Kidney epithelial cell (primary cell): Measurements from ENCODE around the gene SLC16A10. TPM values are rescaled to one million over a fixed set of nuclear protein-coding genes. Genes with fewer than 3 reads are reported as not detected.
A peak's percentile ranks its signal among the peaks of the same experiment; 100 is the strongest.

Source experiments
- DNase-seq: peaks from one replicate; pipeline ENCODE4 v3.0.0-alpha.2; 2010; ENCODE audit warnings: low read depth
- H3K27me3 ChIP-seq: 2 replicates; pipeline ENCODE4 v1.6.0; 2011; ENCODE audit warnings: low read length; ENCODE audit not compliant: control insufficient read depth, insufficient read depth
- H3K36me3 ChIP-seq: 2 replicates; pipeline ENCODE4 v1.5.1; 2011; ENCODE audit warnings: low read length; ENCODE audit not compliant: control insufficient read depth, insufficient read depth
- H3K4me3 ChIP-seq: 2 replicates; pipeline ENCODE4 v1.5.1; 2011; ENCODE audit warnings: low read depth, mild to moderate bottlenecking, control low read depth, low read length
- CTCF ChIP-seq: IDR thresholded peaks from 2 replicates; pipeline ENCODE4 v1.5.1; 2011; ENCODE audit warnings: mild to moderate bottlenecking, moderate library complexity, low read length, control low read depth, inconsistent platforms; ENCODE audit not compliant: insufficient read depth, poor library complexity, severe bottlenecking
- total RNA-seq: library from RNA; depleted of rRNA; stranded (reverse); fragments of >200 nt; gene quantifications from 2 replicates; pipeline ENCODE4 v1.2.3, GENCODE V29; 2015

Gene SLC16A10
- total RNA-seq, 1 donor from 2014 or later, result 1.0 TPM

DNA sequence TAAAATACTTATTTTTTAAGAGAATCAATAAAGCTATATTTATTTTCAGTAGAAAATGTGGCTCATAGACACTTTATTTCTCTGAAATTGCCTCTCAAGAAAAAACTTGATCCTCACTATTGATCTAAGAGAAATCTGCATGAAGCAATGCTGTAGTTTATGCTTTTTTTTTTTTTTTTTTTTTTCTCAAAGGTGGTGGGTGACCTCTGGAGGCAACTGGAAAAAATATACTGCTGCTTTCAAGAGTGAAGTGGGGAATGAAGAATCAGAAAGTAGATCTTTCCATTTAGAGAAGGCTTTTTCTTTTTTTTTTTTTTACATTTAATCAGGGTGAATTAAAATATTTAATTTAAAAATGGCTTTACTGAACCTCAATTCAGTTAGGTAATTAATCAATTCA lies 169.3 kb downstream of the SLC16A10 start:
- no peak for DNase-seq
- Histone ChIP-seq H3K36me3 (no peaks in the 10 kb centered on the region), H3K4me3 (no peak overlapping the region), H3K27me3 (no peaks in the 10 kb centered on the region)
- TF ChIP-seq CTCF, result peak; percentile 17

GRCh38 chr6:111258010-111258409 lies 170.7 kb downstream of the SLC16A10 start:
- H3K36me3 ChIP-seq, result no peaks in the 10 kb centered on the region
- H3K4me3 ChIP-seq, result no peak overlapping the region
- no peak for DNase-seq
- H3K27me3 ChIP-seq, result no peaks in the 10 kb centered on the region
- no peak for TF ChIP-seq CTCF

DNA sequence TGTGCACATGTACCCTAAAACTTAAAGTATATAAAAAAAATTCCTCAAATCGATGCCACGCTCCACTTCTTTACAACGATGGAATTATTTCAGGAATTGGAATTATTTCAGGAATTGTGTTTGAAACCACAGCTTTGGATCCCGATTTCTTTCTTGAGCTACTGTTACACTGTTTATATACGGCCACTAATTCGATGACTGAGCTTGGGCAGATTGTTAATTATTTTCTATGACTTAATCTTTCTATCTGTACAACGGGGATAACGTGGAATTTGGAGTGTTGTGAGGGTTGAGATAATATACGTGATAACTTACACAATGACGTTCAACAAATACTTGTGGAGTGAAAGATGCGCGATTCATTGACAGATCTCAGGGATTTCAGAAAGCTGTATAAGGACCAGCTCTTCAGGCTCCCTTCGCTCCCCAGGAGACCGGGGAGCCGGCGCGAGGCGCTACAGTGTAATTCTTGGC lies 171.3 kb downstream of the SLC16A10 start:
- no peak for TF ChIP-seq CTCF
- no peak for DNase-seq
- H3K27me3 ChIP-seq, result no peaks in the 10 kb centered on the region
- H3K36me3 ChIP-seq, result no peaks in the 10 kb centered on the region
- peak overlapping the region; percentile 24 for H3K4me3 ChIP-seq

DNA sequence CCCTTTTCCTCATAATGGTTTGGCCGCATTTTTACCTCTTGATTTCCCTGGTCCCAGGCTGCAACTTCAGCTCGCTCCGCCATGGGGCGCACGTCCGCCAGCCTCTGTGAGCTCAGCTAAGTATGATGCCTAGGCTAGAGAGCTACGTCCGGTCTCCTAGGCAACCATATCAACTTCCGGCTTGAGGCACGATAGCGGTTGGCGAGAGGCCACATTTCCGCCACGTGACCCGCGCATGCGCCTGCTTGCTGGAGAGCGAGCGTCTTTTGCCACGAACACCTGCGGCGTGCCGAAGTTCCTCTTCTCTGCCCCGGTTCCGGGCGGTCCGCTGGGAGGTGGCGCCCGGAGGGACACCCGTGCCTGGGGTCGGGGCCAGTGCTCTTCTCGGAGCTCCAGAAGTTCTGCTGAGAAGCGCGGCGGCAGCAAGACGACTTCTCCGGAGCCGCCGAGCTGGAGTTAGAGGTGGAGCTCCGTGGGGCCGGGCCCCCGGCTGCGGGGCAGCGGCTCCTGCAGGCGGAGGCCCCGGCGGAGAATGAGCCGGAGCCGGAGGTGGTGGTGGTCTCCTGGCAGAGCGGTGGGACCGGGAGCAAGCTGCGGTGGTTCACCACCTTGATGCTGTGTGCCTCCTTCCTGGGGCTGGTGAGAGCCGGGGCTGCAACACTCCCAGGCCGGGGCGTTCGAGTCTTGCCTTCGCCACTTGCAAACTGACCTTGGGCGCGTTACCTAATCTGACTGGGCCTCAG lies 172.0 kb downstream of the SLC16A10 start:
- H3K27me3 ChIP-seq, result no peaks in the 10 kb centered on the region
- peak; percentile 96 for TF ChIP-seq CTCF
- peak overlapping the region; percentile 60 for H3K4me3 ChIP-seq
- no peaks in the 10 kb centered on the region for H3K36me3 ChIP-seq
- DNase-seq, result peak; percentile 99

GRCh38 chr6:111260570-111261298 lies 173.4 kb downstream of the SLC16A10 start:
- Histone ChIP-seq H3K4me3 (peak overlapping the region; percentile 60), H3K36me3 (peaks cover 1% of the 10 kb centered on the region), H3K27me3 (no peaks in the 10 kb centered on the region)
- TF ChIP-seq CTCF, result no peak
- DNase-seq, result no peak
